ENCODE results near the gene CIDEB.
A peak's percentile ranks its signal among the peaks of the same experiment; 100 is the strongest.

The CIDEB gene

GRCh38 chr14:24315807-24316596 is 8.2 kb upstream of the CIDEB start:
- peaks cover 27% of the 10 kb centered on the region for H3K4me1 ChIP-seq (ENCODE audit: control insufficient read depth, insufficient read depth, low read length)
- H3K27me3 ChIP-seq (ENCODE audit: control insufficient read depth, insufficient read depth, low read length), result peaks cover 6% of the 10 kb centered on the region
- no peak overlapping the region for H3K9ac ChIP-seq (ENCODE audit: low read length)
- H3K36me3 ChIP-seq (ENCODE audit: control insufficient read depth, insufficient read depth, low read length), result no peaks in the 10 kb centered on the region
- H3K9me3 ChIP-seq (ENCODE audit: control insufficient read depth, low read length), result no peaks in the 10 kb centered on the region
- no peak overlapping the region for H3K4me3 ChIP-seq (ENCODE audit: low read length)

- Histone ChIP-seq H3K36me3 (ENCODE audit: control insufficient read depth, insufficient read depth, low read length) (no peaks in the 10 kb centered on the region), H3K9me3 (ENCODE audit: control insufficient read depth, low read length) (no peaks in the 10 kb centered on the region), H3K27me3 (ENCODE audit: control insufficient read depth, insufficient read depth, low read length) (peaks cover 6% of the 10 kb centered on the region), H3K4me1 (ENCODE audit: control insufficient read depth, insufficient read depth, low read length) (peaks cover 31% of the 10 kb centered on the region), H3K9ac (ENCODE audit: low read length) (no peak overlapping the region), H3K4me3 (ENCODE audit: low read length) (no peak overlapping the region)
These were observed 7.5 kb upstream of the CIDEB start for GRCh38 chr14:24315243-24315806.

- Histone ChIP-seq H3K36me3 (ENCODE audit: control insufficient read depth, insufficient read depth, low read length) (no peaks in the 10 kb centered on the region), H3K9me3 (ENCODE audit: control insufficient read depth, low read length) (no peaks in the 10 kb centered on the region), H3K27me3 (ENCODE audit: control insufficient read depth, insufficient read depth, low read length) (peaks cover 6% of the 10 kb centered on the region), H3K9ac (ENCODE audit: low read length) (no peak overlapping the region), H3K4me3 (ENCODE audit: low read length) (no peak overlapping the region), H3K4me1 (ENCODE audit: control insufficient read depth, insufficient read depth, low read length) (peaks cover 38% of the 10 kb centered on the region)
These were observed 6.8 kb upstream of the CIDEB start for GRCh38 chr14:24314377-24315193.

GRCh38 chr14:24313913-24314312 is 6.1 kb upstream of the CIDEB start:
- H3K36me3 ChIP-seq (ENCODE audit: control insufficient read depth, insufficient read depth, low read length), result no peaks in the 10 kb centered on the region
- peaks cover 2% of the 10 kb centered on the region for H3K27me3 ChIP-seq (ENCODE audit: control insufficient read depth, insufficient read depth, low read length)
- peaks cover 45% of the 10 kb centered on the region for H3K4me1 ChIP-seq (ENCODE audit: control insufficient read depth, insufficient read depth, low read length)
- H3K4me3 ChIP-seq (ENCODE audit: low read length), result no peak overlapping the region
- no peaks in the 10 kb centered on the region for H3K9me3 ChIP-seq (ENCODE audit: control insufficient read depth, low read length)
- H3K9ac ChIP-seq (ENCODE audit: low read length), result no peak overlapping the region

GRCh38 chr14:24312736-24313507 is 5.1 kb upstream of the CIDEB start:
- H3K9ac ChIP-seq (ENCODE audit: low read length), result no peak overlapping the region
- H3K4me3 ChIP-seq (ENCODE audit: low read length), result no peak overlapping the region
- no peaks in the 10 kb centered on the region for H3K36me3 ChIP-seq (ENCODE audit: control insufficient read depth, insufficient read depth, low read length)
- peaks cover 55% of the 10 kb centered on the region for H3K4me1 ChIP-seq (ENCODE audit: control insufficient read depth, insufficient read depth, low read length)
- no peaks in the 10 kb centered on the region for H3K27me3 ChIP-seq (ENCODE audit: control insufficient read depth, insufficient read depth, low read length)
- no peaks in the 10 kb centered on the region for H3K9me3 ChIP-seq (ENCODE audit: control insufficient read depth, low read length)

GRCh38 chr14:24311837-24312615 is 4.2 kb upstream of the CIDEB start:
- Histone ChIP-seq H3K27me3 (ENCODE audit: control insufficient read depth, insufficient read depth, low read length) (no peaks in the 10 kb centered on the region), H3K9me3 (ENCODE audit: control insufficient read depth, low read length) (no peaks in the 10 kb centered on the region), H3K36me3 (ENCODE audit: control insufficient read depth, insufficient read depth, low read length) (no peaks in the 10 kb centered on the region), H3K9ac (ENCODE audit: low read length) (no peak overlapping the region), H3K4me3 (ENCODE audit: low read length) (no peak overlapping the region), H3K4me1 (ENCODE audit: control insufficient read depth, insufficient read depth, low read length) (peaks cover 64% of the 10 kb centered on the region)

GRCh38 chr14:24310646-24311604 is 3.1 kb upstream of the CIDEB start, which contains the start of gene LTB4R:
Gene LTB4R, plus strand, starts transcription at chr14:24311502. Its CDS starts 4,150 bp downstream, at chr14:24315652.
- peaks cover 59% of the 10 kb centered on the region for H3K4me1 ChIP-seq (ENCODE audit: control insufficient read depth, insufficient read depth, low read length)

GRCh38 chr14:24310265-24310645 is 2.5 kb upstream of the CIDEB start:
- Histone ChIP-seq H3K9me3 (ENCODE audit: control insufficient read depth, low read length) (no peaks in the 10 kb centered on the region), H3K27me3 (ENCODE audit: control insufficient read depth, insufficient read depth, low read length) (no peaks in the 10 kb centered on the region), H3K4me3 (ENCODE audit: low read length) (no peak overlapping the region), H3K4me1 (ENCODE audit: control insufficient read depth, insufficient read depth, low read length) (peaks cover 52% of the 10 kb centered on the region), H3K36me3 (ENCODE audit: control insufficient read depth, insufficient read depth, low read length) (peaks cover 4% of the 10 kb centered on the region), H3K9ac (ENCODE audit: low read length) (peak overlapping the region; percentile 15)

More at GRCh38 chr14:24310646-24311604, 3.1 kb upstream of the CIDEB start, which contains the start of gene LTB4R:
- Histone ChIP-seq H3K4me3 (ENCODE audit: low read length) (no peak within 1 kb of the TSS), H3K27me3 (ENCODE audit: control insufficient read depth, insufficient read depth, low read length) (no peaks in the 10 kb centered on the region), H3K9ac (ENCODE audit: low read length) (peak within 1 kb of the TSS; percentile 37), H3K36me3 (ENCODE audit: control insufficient read depth, insufficient read depth, low read length) (no peaks in the 10 kb centered on the region), H3K9me3 (ENCODE audit: control insufficient read depth, low read length) (no peaks in the 10 kb centered on the region)

GRCh38 chr14:24309538-24310264 is 1.9 kb upstream of the CIDEB start, which contains the start of gene LTB4R2:
Gene LTB4R2, plus strand, starts transcription at chr14:24310140. Its CDS starts 525 bp downstream, at chr14:24310665.
- peaks cover 10% of the 10 kb centered on the region for H3K36me3 ChIP-seq (ENCODE audit: control insufficient read depth, insufficient read depth, low read length)
- H3K4me3 ChIP-seq (ENCODE audit: low read length), result no peak within 1 kb of the TSS
- H3K4me1 ChIP-seq (ENCODE audit: control insufficient read depth, insufficient read depth, low read length), result peaks cover 48% of the 10 kb centered on the region
- no peaks in the 10 kb centered on the region for H3K27me3 ChIP-seq (ENCODE audit: control insufficient read depth, insufficient read depth, low read length)
- H3K9me3 ChIP-seq (ENCODE audit: control insufficient read depth, low read length), result no peaks in the 10 kb centered on the region
- peak within 1 kb of the TSS; percentile 15 for H3K9ac ChIP-seq (ENCODE audit: low read length)
